ENCODE results near the gene CCDC198.

CCDC198 gene

DNA sequence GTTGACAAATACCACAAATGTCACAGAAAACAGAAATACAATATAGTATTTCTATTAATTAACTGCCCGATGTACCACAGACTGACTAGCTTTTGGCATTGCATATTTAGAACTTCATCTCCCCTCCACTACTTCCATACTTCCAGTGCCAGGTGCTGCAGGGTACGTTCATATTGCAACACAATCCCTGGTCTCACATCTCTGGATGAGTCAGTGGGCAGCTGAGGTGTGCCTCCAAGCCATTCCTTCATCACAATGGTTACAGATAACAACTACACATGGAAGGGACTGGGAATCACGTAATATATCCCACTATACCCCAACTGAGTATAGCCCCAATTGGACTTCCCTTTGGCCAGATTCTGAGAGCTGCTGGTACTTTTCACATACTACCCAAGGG lies 31.1 kb downstream of the CCDC198 start:
- DNase-seq, result no peak

- DNase-seq, result no peak
These were observed 31.8 kb downstream of the CCDC198 start for GRCh38 chr14:57461777-57462320.

DNA sequence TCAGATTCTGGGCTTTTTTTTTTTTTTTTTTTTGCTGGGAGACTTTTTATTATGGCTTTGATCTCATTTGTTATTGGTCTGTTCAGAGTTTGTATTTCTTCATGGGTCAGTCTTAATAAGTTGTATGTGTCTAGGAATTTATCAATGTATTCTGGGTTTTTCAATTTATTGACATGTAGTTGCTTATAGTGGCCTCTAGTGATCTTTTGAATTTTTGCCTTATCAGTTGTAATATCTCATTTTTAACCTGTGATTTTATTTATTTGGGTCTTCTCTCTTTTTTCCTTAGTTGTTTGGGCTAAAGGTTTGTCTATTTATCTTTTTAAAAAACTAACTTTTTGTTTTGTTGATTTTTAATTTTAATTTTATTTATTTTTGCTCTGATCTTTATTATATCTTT lies 57.7 kb downstream of the CCDC198 start:
- DNase-seq, result no peak

- no peak for DNase-seq
These were observed 72.7 kb downstream of the CCDC198 start for GRCh38 chr14:57420986-57421385.

DNA sequence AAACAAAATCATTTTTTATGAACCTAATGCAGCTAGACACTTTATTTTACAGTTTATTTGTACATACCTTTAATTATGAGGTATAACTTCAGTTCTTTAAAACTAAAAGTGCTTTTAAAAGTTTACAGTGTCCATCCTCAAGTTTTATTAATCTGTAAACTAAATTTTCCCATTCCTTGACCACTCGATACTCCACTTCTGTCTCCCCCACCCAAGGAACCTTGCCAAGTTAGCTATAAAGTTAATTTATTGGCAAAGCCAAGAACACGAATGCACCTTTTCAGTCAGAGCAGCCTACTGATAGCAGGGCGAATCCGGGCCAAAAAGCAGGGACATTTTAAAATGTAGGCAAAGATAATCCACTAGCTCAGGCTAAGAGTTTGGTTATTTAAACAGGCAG lies 73.6 kb downstream of the CCDC198 start:
- no peak for DNase-seq

Data from NCI-H2081 (cell line).